ENCODE data around the gene EHD2. TPM values are rescaled to one million over a fixed set of nuclear protein-coding genes. Genes with fewer than 3 reads are reported as not detected.
A peak's percentile ranks its signal among the peaks of the same experiment; 100 is the strongest.
"Not testable (repeated sequence)": the region's sequence is repeated elsewhere in the genome, so short reads cannot be mapped to it uniquely, and the experiment has no call there.

Gene EHD2
- total and polyA plus RNA-seq, 2 donors from 2014 or later = 19.4 to 105 TPM

- no peaks in the 10 kb centered on the region for H3K36me3 ChIP-seq (ENCODE audit: control insufficient read depth in 2 of 3, insufficient read depth in 3 of 3, low read length in 3 of 3)
- no peaks in the 10 kb centered on the region for H3K27me3 ChIP-seq (ENCODE audit: control insufficient read depth, insufficient read depth, low read length)
- peak overlapping the region in 1 of 3 donors; percentile 41 for H3K9ac ChIP-seq (ENCODE audit: low read length in 3 of 3)
- no peaks in the 10 kb centered on the region for H3K9me3 ChIP-seq (ENCODE audit: control insufficient read depth in 2 of 3, insufficient read depth in 1 of 3, low read length in 3 of 3)
- no peak for FAIRE-seq
- H3K27ac ChIP-seq (ENCODE audit: low read depth in 2 of 2, low read length in 2 of 2) = peak overlapping the region; percentile 84 to 96
- intact Hi-C loops (cut with DNase I) = no loop called here
- DNase-seq = peak in 2 of 5 donors; percentile 7 to 83
- no peak overlapping the region for H3K4me3 ChIP-seq (ENCODE audit: low read length in 3 of 3)
- TF ChIP-seq, protein P1, sequence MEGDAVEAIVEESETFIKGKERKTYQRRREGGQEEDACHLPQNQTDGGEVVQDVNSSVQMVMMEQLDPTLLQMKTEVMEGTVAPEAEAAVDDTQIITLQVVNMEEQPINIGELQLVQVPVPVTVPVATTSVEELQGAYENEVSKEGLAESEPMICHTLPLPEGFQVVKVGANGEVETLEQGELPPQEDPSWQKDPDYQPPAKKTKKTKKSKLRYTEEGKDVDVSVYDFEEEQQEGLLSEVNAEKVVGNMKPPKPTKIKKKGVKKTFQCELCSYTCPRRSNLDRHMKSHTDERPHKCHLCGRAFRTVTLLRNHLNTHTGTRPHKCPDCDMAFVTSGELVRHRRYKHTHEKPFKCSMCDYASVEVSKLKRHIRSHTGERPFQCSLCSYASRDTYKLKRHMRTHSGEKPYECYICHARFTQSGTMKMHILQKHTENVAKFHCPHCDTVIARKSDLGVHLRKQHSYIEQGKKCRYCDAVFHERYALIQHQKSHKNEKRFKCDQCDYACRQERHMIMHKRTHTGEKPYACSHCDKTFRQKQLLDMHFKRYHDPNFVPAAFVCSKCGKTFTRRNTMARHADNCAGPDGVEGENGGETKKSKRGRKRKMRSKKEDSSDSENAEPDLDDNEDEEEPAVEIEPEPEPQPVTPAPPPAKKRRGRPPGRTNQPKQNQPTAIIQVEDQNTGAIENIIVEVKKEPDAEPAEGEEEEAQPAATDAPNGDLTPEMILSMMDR (IDR thresholded peaks at IDR 0.05; ENCODE audit: borderline replicate concordance, extremely low read depth, insufficient read depth) = no peak
- H3K4me1 ChIP-seq (ENCODE audit: control insufficient read depth in 2 of 3, insufficient read depth in 2 of 3, low read depth in 1 of 3, low read length in 3 of 3) = peaks cover 0 to 12% (median 0%) of the 10 kb centered on the region in 3 donors
Measured at GRCh38 chr19:47663911-47664771, 49.1 kb upstream of the EHD2 start.

DNA sequence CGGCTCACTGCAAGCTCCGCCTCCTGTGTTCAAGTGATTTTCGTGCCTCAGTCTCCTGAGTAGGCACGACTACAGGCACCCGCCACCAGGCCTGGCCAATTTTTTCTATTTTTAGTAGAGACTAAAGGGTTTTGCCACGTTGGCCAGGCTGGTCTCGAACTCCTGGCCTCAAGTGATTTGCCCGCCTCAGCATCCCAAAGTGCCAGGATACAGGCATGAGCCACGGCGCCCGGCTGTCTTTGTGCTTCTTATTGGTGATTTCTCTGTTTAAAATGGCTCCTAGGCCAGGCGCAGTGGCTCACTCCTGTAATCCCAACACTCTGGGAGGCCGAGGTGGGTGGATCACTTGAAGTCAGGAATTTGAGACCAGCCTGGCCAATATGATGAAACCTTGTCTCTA lies 44.7 kb upstream of the EHD2 start:
- H3K9ac ChIP-seq (ENCODE audit: low read length in 3 of 3); H3K9me3 ChIP-seq (ENCODE audit: control insufficient read depth in 2 of 3, insufficient read depth in 1 of 3, low read length in 3 of 3); H3K36me3 ChIP-seq (ENCODE audit: control insufficient read depth in 2 of 3, insufficient read depth in 3 of 3, low read length in 3 of 3); H3K4me1 ChIP-seq (ENCODE audit: control insufficient read depth in 2 of 3, insufficient read depth in 2 of 3, low read depth in 1 of 3, low read length in 3 of 3); FAIRE-seq; intact Hi-C loops (cut with DNase I); DNase-seq; H3K27ac ChIP-seq (ENCODE audit: low read depth in 2 of 2, low read length in 2 of 2); H3K4me3 ChIP-seq (ENCODE audit: low read length in 3 of 3); H3K27me3 ChIP-seq (ENCODE audit: control insufficient read depth, insufficient read depth, low read length): not testable (repeated sequence)

DNA sequence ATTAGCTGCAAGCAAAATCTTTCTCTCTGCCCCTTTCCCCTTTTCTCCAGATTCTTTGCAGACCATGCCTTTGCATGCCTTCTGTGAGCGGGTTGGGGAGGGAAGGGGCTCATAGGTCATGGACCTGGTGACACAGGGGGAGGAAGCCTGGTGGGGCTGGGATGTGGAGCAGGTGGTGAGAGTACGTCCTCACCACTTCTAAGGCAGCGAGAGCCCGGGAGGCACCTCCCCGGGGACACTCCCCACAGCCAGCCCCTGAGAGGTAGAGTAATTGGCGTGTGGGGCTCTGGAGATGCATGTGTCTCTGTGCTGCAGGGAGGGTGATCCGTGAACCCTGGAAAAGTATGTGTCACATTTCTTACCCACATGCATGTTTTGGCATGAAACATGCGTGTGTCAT lies 42.5 kb upstream of the EHD2 start:
- intact Hi-C loops (cut with DNase I) = no loop called here
- FAIRE-seq (no peak), DNase-seq (no peak)

DNA sequence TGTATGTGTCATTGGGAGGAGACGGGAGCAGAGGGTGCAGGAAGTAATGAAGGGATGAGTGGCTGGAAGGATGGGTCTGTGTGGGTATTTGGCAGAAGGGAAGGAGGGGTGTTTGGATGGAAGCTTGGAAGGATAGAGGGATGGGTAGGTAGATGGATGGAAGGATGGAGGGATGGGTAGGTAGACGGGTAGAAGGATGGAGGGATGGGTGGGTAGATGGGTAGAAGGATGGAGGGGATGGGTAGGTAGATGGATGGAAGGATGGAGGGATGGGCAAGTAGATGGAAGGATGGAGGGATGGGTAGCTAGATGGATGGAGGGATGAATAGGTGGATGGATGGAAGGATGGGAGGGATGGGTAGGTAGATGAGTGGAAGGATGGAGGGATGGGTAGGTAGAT lies 41.7 kb upstream of the EHD2 start:
- peaks cover 0 to 11% (median 0%) of the 10 kb centered on the region in 3 donors for H3K36me3 ChIP-seq (ENCODE audit: control insufficient read depth in 2 of 3, insufficient read depth in 3 of 3, low read length in 3 of 3)
- DNase-seq = no peak
- no peak overlapping the region for H3K4me3 ChIP-seq (ENCODE audit: low read length in 3 of 3)
- intact Hi-C loops (cut with DNase I) = no loop called here
- no peaks in the 10 kb centered on the region for H3K27me3 ChIP-seq (ENCODE audit: control insufficient read depth, insufficient read depth, low read length)
- no peak overlapping the region for H3K27ac ChIP-seq (ENCODE audit: low read depth in 2 of 2, low read length in 2 of 2)
- TF ChIP-seq, protein P1 (IDR thresholded peaks at IDR 0.05; ENCODE audit: borderline replicate concordance, extremely low read depth, insufficient read depth) = no peak
- FAIRE-seq = no peak
- H3K9me3 ChIP-seq (ENCODE audit: control insufficient read depth in 2 of 3, insufficient read depth in 1 of 3, low read length in 3 of 3) = no peaks in the 10 kb centered on the region
- H3K9ac ChIP-seq (ENCODE audit: low read length in 3 of 3) = no peak overlapping the region
- no peaks in the 10 kb centered on the region for H3K4me1 ChIP-seq (ENCODE audit: control insufficient read depth in 2 of 3, insufficient read depth in 2 of 3, low read depth in 1 of 3, low read length in 3 of 3)

More for the DNA sequence above, 42.5 kb upstream of the EHD2 start:
- Histone ChIP-seq H3K9ac (ENCODE audit: low read length in 3 of 3) (no peak overlapping the region), H3K27ac (ENCODE audit: low read depth in 2 of 2, low read length in 2 of 2) (no peak overlapping the region), H3K4me1 (ENCODE audit: control insufficient read depth in 2 of 3, insufficient read depth in 2 of 3, low read depth in 1 of 3, low read length in 3 of 3) (no peaks in the 10 kb centered on the region), H3K27me3 (ENCODE audit: control insufficient read depth, insufficient read depth, low read length) (no peaks in the 10 kb centered on the region), H3K9me3 (ENCODE audit: control insufficient read depth in 2 of 3, insufficient read depth in 1 of 3, low read length in 3 of 3) (no peaks in the 10 kb centered on the region), H3K36me3 (ENCODE audit: control insufficient read depth in 2 of 3, insufficient read depth in 3 of 3, low read length in 3 of 3) (peaks cover 0 to 11% (median 0%) of the 10 kb centered on the region in 3 donors), H3K4me3 (ENCODE audit: low read length in 3 of 3) (no peak overlapping the region)
- TF ChIP-seq, protein P1 (IDR thresholded peaks at IDR 0.05; ENCODE audit: borderline replicate concordance, extremely low read depth, insufficient read depth) = no peak

All from kidney (tissue), 14 donors.